Loucy (cell line): ENCODE results near the gene PPP2R5C.

Experiments
- EZH2phosphoT487 ChIP-seq: fragments of 200-600 bp; IDR thresholded peaks from 2 replicates; pipeline ENCODE4 v1.6.1; 2018; ENCODE audit warnings: antibody characterized with exemption, mild to moderate bottlenecking, moderate library complexity, borderline replicate concordance
- TF ChIP-seq, protein P1 (sequence below): fragments of 200-600 bp; sonication (generic); conservative IDR thresholded peaks from 2 replicates; pipeline ENCODE4 v1.5.1; 2014; ENCODE audit warnings: mild to moderate bottlenecking, antibody characterized with exemption, low read length

- TF ChIP-seq, protein P1, sequence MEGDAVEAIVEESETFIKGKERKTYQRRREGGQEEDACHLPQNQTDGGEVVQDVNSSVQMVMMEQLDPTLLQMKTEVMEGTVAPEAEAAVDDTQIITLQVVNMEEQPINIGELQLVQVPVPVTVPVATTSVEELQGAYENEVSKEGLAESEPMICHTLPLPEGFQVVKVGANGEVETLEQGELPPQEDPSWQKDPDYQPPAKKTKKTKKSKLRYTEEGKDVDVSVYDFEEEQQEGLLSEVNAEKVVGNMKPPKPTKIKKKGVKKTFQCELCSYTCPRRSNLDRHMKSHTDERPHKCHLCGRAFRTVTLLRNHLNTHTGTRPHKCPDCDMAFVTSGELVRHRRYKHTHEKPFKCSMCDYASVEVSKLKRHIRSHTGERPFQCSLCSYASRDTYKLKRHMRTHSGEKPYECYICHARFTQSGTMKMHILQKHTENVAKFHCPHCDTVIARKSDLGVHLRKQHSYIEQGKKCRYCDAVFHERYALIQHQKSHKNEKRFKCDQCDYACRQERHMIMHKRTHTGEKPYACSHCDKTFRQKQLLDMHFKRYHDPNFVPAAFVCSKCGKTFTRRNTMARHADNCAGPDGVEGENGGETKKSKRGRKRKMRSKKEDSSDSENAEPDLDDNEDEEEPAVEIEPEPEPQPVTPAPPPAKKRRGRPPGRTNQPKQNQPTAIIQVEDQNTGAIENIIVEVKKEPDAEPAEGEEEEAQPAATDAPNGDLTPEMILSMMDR: no peak
- no peak for TF ChIP-seq EZH2phosphoT487
These were observed 53.4 kb downstream of the PPP2R5C start for GRCh38 chr14:101814934-101815333.
